Measurements from ENCODE around the gene ADGRA3. TPM values are rescaled to one million over a fixed set of nuclear protein-coding genes. Genes with fewer than 3 reads are reported as not detected.

Gene ADGRA3
- total RNA-seq, 1 experiment from 2014 or later, result 40.5 TPM

DNA sequence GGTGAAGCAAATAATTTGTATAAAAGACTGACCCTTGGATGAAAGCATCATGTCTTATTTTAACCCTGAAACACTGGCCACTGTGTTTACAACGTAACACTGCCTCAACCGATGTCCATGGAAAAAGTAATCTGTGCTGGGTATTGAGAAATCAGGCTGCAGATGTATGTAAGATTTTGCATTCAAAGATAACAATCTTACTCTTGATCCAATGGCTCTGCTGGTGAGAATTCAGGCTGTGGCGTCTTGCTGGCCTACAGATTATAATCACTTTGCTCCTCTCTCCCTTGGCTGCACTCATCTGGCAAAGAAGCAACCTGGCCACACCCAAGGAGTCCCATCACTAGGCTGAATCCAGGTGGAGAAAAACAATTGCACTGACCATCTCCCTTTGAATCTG is 7.5 kb downstream of the ADGRA3 start:
- H3K9me3 Mint-ChIP-seq, result no peaks in the 10 kb centered on the region
- peaks cover 3% of the 10 kb centered on the region; the same call in 1 of the 2 replicates for H3K36me3 Mint-ChIP-seq
- H3K27me3 Mint-ChIP-seq (ENCODE audit: low read depth), result no peaks in the 10 kb centered on the region
- CTCF ChIA-PET, result interaction anchor here (1.7 kb wide), 1 partner anchor 10 kb away, joined by 3 read pairs; no protein-coding TSS in a partner anchor
- no peak overlapping the region for H3K4me3 Mint-ChIP-seq
- POLR2A ChIA-PET, result no interaction called here
- TF ChIP-seq NFATC4 (CRISPR knock-in tag; IDR thresholded peaks at IDR 0.05) (no peak), SOX15 (CRISPR knock-in tag; IDR thresholded peaks at IDR 0.05) (no peak), NR2C2 (CRISPR knock-in tag; IDR thresholded peaks at IDR 0.05) (no peak), PRRX2 (CRISPR knock-in tag; IDR thresholded peaks at IDR 0.05) (no peak), GTF2I (CRISPR knock-in tag; conservative IDR thresholded peaks at IDR 0.05) (no peak), ZNF121 (CRISPR knock-in tag; IDR thresholded peaks at IDR 0.05) (no peak), CBFB (CRISPR knock-in tag; IDR thresholded peaks at IDR 0.05; ENCODE audit: low read depth) (no peak), SMAD3 (CRISPR knock-in tag; IDR thresholded peaks at IDR 0.05; ENCODE audit: borderline replicate concordance) (no peak), FOXK1 (CRISPR knock-in tag; IDR thresholded peaks at IDR 0.05) (no peak), CREM (CRISPR knock-in tag; IDR thresholded peaks at IDR 0.05) (no peak), ZNF219 (CRISPR knock-in tag; IDR thresholded peaks at IDR 0.05; ENCODE audit: borderline replicate concordance) (no peak), GABPB1 (CRISPR knock-in tag; IDR thresholded peaks at IDR 0.05) (no peak), USF1 (CRISPR knock-in tag; IDR thresholded peaks at IDR 0.05) (no peak), ELF4 (CRISPR knock-in tag; IDR thresholded peaks at IDR 0.05; ENCODE audit: low read depth) (no peak), TEAD1 (CRISPR knock-in tag; IDR thresholded peaks at IDR 0.05) (no peak)
- TF ChIP-seq, protein P1, sequence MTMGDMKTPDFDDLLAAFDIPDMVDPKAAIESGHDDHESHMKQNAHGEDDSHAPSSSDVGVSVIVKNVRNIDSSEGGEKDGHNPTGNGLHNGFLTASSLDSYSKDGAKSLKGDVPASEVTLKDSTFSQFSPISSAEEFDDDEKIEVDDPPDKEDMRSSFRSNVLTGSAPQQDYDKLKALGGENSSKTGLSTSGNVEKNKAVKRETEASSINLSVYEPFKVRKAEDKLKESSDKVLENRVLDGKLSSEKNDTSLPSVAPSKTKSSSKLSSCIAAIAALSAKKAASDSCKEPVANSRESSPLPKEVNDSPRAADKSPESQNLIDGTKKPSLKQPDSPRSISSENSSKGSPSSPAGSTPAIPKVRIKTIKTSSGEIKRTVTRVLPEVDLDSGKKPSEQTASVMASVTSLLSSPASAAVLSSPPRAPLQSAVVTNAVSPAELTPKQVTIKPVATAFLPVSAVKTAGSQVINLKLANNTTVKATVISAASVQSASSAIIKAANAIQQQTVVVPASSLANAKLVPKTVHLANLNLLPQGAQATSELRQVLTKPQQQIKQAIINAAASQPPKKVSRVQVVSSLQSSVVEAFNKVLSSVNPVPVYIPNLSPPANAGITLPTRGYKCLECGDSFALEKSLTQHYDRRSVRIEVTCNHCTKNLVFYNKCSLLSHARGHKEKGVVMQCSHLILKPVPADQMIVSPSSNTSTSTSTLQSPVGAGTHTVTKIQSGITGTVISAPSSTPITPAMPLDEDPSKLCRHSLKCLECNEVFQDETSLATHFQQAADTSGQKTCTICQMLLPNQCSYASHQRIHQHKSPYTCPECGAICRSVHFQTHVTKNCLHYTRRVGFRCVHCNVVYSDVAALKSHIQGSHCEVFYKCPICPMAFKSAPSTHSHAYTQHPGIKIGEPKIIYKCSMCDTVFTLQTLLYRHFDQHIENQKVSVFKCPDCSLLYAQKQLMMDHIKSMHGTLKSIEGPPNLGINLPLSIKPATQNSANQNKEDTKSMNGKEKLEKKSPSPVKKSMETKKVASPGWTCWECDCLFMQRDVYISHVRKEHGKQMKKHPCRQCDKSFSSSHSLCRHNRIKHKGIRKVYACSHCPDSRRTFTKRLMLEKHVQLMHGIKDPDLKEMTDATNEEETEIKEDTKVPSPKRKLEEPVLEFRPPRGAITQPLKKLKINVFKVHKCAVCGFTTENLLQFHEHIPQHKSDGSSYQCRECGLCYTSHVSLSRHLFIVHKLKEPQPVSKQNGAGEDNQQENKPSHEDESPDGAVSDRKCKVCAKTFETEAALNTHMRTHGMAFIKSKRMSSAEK (CRISPR knock-in tag; IDR thresholded peaks at IDR 0.05; ENCODE audit: borderline replicate concordance), result no peak
- TF ChIP-seq, protein P2, sequence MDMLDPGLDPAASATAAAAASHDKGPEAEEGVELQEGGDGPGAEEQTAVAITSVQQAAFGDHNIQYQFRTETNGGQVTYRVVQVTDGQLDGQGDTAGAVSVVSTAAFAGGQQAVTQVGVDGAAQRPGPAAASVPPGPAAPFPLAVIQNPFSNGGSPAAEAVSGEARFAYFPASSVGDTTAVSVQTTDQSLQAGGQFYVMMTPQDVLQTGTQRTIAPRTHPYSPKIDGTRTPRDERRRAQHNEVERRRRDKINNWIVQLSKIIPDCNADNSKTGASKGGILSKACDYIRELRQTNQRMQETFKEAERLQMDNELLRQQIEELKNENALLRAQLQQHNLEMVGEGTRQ (CRISPR knock-in tag; IDR thresholded peaks at IDR 0.05), result no peak
- TF ChIP-seq, protein P3, sequence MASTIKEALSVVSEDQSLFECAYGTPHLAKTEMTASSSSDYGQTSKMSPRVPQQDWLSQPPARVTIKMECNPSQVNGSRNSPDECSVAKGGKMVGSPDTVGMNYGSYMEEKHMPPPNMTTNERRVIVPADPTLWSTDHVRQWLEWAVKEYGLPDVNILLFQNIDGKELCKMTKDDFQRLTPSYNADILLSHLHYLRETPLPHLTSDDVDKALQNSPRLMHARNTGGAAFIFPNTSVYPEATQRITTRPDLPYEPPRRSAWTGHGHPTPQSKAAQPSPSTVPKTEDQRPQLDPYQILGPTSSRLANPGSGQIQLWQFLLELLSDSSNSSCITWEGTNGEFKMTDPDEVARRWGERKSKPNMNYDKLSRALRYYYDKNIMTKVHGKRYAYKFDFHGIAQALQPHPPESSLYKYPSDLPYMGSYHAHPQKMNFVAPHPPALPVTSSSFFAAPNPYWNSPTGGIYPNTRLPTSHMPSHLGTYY (CRISPR knock-in tag; IDR thresholded peaks at IDR 0.05), result no peak
- peaks cover 67% of the 10 kb centered on the region for H3K4me1 Mint-ChIP-seq
- DNase-seq (ENCODE audit: low spot score) (no peak), ATAC-seq (peak; percentile 15; the same call in 1 of the 2 replicates)
- H3K27ac Mint-ChIP-seq, result peak overlapping the region; percentile 75; the same call in 1 of the 2 replicates

GRCh38 chr4:22504922-22505321 is 10.9 kb downstream of the ADGRA3 start:
- ChIA-PET CTCF (interaction anchor here (1.2 kb wide), 1 partner anchor 10 kb away, joined by 5 read pairs; no protein-coding TSS in a partner anchor), POLR2A (interaction anchor here (1.3 kb wide), 1 partner anchor 10 kb away, joined by 4 read pairs; no protein-coding TSS in a partner anchor)
- Mint-ChIP-seq H3K4me3 (no peak overlapping the region), H3K4me1 (peaks cover 45% of the 10 kb centered on the region), H3K9me3 (no peaks in the 10 kb centered on the region), H3K27me3 (ENCODE audit: low read depth) (no peaks in the 10 kb centered on the region), H3K36me3 (no peaks in the 10 kb centered on the region), H3K27ac (peak overlapping the region; percentile 73; the same call in 1 of the 2 replicates)
- TF ChIP-seq, protein P4, sequence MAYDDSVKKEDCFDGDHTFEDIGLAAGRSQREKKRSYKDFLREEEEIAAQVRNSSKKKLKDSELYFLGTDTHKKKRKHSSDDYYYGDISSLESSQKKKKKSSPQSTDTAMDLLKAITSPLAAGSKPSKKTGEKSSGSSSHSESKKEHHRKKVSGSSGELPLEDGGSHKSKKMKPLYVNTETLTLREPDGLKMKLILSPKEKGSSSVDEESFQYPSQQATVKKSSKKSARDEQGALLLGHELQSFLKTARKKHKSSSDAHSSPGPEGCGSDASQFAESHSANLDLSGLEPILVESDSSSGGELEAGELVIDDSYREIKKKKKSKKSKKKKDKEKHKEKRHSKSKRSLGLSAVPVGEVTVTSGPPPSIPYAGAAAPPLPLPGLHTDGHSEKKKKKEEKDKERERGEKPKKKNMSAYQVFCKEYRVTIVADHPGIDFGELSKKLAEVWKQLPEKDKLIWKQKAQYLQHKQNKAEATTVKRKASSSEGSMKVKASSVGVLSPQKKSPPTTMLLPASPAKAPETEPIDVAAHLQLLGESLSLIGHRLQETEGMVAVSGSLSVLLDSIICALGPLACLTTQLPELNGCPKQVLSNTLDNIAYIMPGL (CRISPR knock-in tag; IDR thresholded peaks at IDR 0.05), result no peak
- TF ChIP-seq GRHL2 (CRISPR knock-in tag; IDR thresholded peaks at IDR 0.05; ENCODE audit: insufficient replicate concordance, severe bottlenecking), result no peak
- ATAC-seq (no peak), DNase-seq (ENCODE audit: low spot score) (no peak)
